ENCODE results near the gene FAM219B.

DNA sequence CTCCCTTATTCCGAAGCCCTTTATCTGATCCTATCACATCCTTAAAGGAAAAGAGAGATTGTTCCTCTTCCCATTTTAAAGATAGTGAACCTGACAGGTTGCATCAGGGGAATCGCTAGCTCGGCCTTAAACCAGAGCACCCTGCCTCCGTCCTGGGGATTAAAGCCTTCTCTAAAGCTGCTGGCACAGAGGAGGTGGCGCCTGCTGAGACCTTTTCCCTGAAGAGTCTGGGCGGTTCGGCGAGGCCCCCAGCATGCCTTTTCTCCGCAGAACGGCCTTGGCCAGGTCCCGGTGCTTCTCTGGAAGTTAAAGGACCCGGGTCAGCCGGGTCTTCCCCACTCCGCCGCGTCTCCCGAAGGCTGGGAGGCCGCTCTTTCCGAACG is 593 bp downstream of the FAM219B start:
- TF ChIP-seq TEAD4 (IDR thresholded peaks at IDR 0.05) (no peak), YY1 (IDR thresholded peaks at IDR 0.05; ENCODE audit: low read depth) (no peak), TAF1 (IDR thresholded peaks at IDR 0.05; ENCODE audit: low read depth) (no peak)
- TF ChIP-seq, protein P1, sequence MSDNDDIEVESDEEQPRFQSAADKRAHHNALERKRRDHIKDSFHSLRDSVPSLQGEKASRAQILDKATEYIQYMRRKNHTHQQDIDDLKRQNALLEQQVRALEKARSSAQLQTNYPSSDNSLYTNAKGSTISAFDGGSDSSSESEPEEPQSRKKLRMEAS (IDR thresholded peaks at IDR 0.05) = no peak
